ENCODE data around the gene OR5H2. TPM values are rescaled to one million over a fixed set of nuclear protein-coding genes. Genes with fewer than 3 reads are reported as not detected.

The OR5H2 gene
- total and polyA plus RNA-seq, 2 donors (not counting 3 experiments of a cell fraction or from before 2014, with no cell fraction given): not detected

DNA sequence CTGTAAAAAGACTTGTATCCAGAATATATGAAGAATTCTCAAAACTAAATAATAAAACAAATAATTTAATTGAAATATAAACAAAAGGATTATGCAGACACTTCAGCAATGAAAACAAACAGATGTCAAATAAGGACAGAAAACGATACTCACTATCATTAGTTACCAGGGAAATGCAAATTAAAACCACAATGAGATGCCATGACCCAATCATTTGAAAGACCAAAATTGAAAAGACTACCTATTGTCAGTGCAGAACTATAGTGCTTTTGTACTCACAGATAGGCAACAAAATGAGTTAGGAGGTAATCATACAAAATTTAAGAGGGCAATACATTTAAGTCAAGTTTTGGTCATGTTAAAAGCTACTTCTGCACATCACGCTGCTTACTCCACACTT lies 39.8 kb downstream of the OR5H2 start:
- ChIA-PET CTCF (no interaction called here), POLR2A (no interaction called here)
- Histone ChIP-seq H3K36me3 (ENCODE audit: control insufficient read depth in 2 of 2, extremely low read depth in 1 of 2, insufficient read depth in 2 of 2, low read length in 2 of 2) (no peaks in the 10 kb centered on the region), H3K4me2 (ENCODE audit: insufficient read depth, low read length) (no peak overlapping the region), H3K4me3 (replicated peaks in 1 of 3; ENCODE audit: insufficient read depth in 1 of 3, low read depth in 1 of 3, low read length in 3 of 3) (no peak overlapping the region), H4K20me1 (replicated peaks; ENCODE audit: control insufficient read depth, extremely low read depth, insufficient read depth, low read length) (no peaks in the 10 kb centered on the region), H3K9me1 (replicated peaks; ENCODE audit: control insufficient read depth, extremely low read depth, insufficient read depth, low read length) (no peaks in the 10 kb centered on the region), H3K9me3 (replicated peaks; ENCODE audit: control insufficient read depth, insufficient read depth, low read length) (no peaks in the 10 kb centered on the region), H3K79me2 (ENCODE audit: control insufficient read depth, insufficient read depth, low read length) (no peaks in the 10 kb centered on the region), H2AFZ (ENCODE audit: low read depth, low read length) (no peak overlapping the region), H3K27me3 (ENCODE audit: control insufficient read depth in 2 of 2, insufficient read depth in 2 of 2, low read length in 2 of 2) (peaks cover 2 to 11% of the 10 kb centered on the region in 2 experiments), H3K9ac (replicated peaks; ENCODE audit: extremely low read depth, insufficient read depth, low read length) (no peak overlapping the region), H3K27ac (ENCODE audit: insufficient read depth, low read depth, low read length) (no peak overlapping the region), H3K4me1 (ENCODE audit: control insufficient read depth, extremely low read depth, insufficient read depth, low read length) (no peaks in the 10 kb centered on the region)
- dilution Hi-C loops (cut with MboI; ENCODE audit: extremely low pct_ligation_motif_present, low sequenced_read_pairs) (no loop called here), intact Hi-C loops (cut with micrococcal nuclease) (no loop called here)
- FAIRE-seq (no peak), DNase-seq (ENCODE audit: low read depth, low spot score) (no peak)
- TF ChIP-seq JUN (IDR thresholded peaks at IDR 0.05; ENCODE audit: borderline replicate concordance, insufficient read depth, insufficient read length, low read depth): no peak
- no peak for TF ChIP-seq EZH2 (IDR thresholded peaks at IDR 0.05; ENCODE audit: borderline replicate concordance, low read depth, low read length, severe bottlenecking)
- no peak for TF ChIP-seq POLR2A (IDR thresholded peaks at IDR 0.05; ENCODE audit: low read depth, low read length)
- no peak for TF ChIP-seq GATA2 (IDR thresholded peaks at IDR 0.05; ENCODE audit: insufficient read depth, insufficient read length, low read depth, low read length)
- TF ChIP-seq, protein P1, sequence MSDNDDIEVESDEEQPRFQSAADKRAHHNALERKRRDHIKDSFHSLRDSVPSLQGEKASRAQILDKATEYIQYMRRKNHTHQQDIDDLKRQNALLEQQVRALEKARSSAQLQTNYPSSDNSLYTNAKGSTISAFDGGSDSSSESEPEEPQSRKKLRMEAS (IDR thresholded peaks at IDR 0.05; ENCODE audit: insufficient read depth, insufficient read length): no peak
- TF ChIP-seq MYC (IDR thresholded peaks at IDR 0.05; ENCODE audit: low read depth, low read length): no peak
- TF ChIP-seq, protein P2, sequence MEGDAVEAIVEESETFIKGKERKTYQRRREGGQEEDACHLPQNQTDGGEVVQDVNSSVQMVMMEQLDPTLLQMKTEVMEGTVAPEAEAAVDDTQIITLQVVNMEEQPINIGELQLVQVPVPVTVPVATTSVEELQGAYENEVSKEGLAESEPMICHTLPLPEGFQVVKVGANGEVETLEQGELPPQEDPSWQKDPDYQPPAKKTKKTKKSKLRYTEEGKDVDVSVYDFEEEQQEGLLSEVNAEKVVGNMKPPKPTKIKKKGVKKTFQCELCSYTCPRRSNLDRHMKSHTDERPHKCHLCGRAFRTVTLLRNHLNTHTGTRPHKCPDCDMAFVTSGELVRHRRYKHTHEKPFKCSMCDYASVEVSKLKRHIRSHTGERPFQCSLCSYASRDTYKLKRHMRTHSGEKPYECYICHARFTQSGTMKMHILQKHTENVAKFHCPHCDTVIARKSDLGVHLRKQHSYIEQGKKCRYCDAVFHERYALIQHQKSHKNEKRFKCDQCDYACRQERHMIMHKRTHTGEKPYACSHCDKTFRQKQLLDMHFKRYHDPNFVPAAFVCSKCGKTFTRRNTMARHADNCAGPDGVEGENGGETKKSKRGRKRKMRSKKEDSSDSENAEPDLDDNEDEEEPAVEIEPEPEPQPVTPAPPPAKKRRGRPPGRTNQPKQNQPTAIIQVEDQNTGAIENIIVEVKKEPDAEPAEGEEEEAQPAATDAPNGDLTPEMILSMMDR (IDR thresholded peaks at IDR 0.05; ENCODE audit: extremely low read depth in 1 of 2, insufficient read depth in 1 of 2, low read depth in 1 of 2, low read length in 2 of 2): no peak
- no peak for TF ChIP-seq FOS (IDR thresholded peaks at IDR 0.05; ENCODE audit: borderline replicate concordance, insufficient read depth, low read length)
- no peak for TF ChIP-seq POLR2AphosphoS5 (IDR thresholded peaks at IDR 0.05; ENCODE audit: insufficient read depth, low read depth, low read length)
- no TSS peak for BruUV-seq (replicated peaks)

Data from endothelial cell of umbilical vein (primary cell).